Raji (cell line): ENCODE measurements around the gene EFNB1.

ENCODE experiments used
- POLR2A ChIP-seq: IDR thresholded peaks from 2 replicates; pipeline ENCODE4 v1.6.1; 2011; ENCODE audit warnings: low read depth, low read length, control low read depth; ENCODE audit not compliant: insufficient read depth

EFNB1 gene

GRCh38 chrX:68835104-68835442 lies 6.3 kb downstream of the EFNB1 start:
- no peak for TF ChIP-seq POLR2A

- no peak for TF ChIP-seq POLR2A
These were observed 6.6 kb downstream of the EFNB1 start for GRCh38 chrX:68835468-68835867.

- no peak for TF ChIP-seq POLR2A
These were observed 8.3 kb downstream of the EFNB1 start for GRCh38 chrX:68837119-68837518.

- no peak for TF ChIP-seq POLR2A
These were observed 9.7 kb downstream of the EFNB1 start for GRCh38 chrX:68838571-68838910.

GRCh38 chrX:68839771-68840170 lies 10.9 kb downstream of the EFNB1 start:
- TF ChIP-seq POLR2A: no peak

- TF ChIP-seq POLR2A: no peak
These were observed 11.4 kb downstream of the EFNB1 start for GRCh38 chrX:68840256-68840655.

- TF ChIP-seq POLR2A: no peak
These were observed 12.6 kb downstream of the EFNB1 start for GRCh38 chrX:68841251-68842049.

GRCh38 chrX:68842351-68842750 lies 13.5 kb downstream of the EFNB1 start:
- no peak for TF ChIP-seq POLR2A

GRCh38 chrX:68842781-68843581 lies 14.2 kb downstream of the EFNB1 start:
- no peak for TF ChIP-seq POLR2A

GRCh38 chrX:68843992-68844391 lies 15.2 kb downstream of the EFNB1 start:
- TF ChIP-seq POLR2A: no peak

- no peak for TF ChIP-seq POLR2A
These were observed 15.8 kb downstream of the EFNB1 start for GRCh38 chrX:68844581-68844980.

GRCh38 chrX:68846536-68846935 lies 17.7 kb downstream of the EFNB1 start:
- no peak for TF ChIP-seq POLR2A

- no peak for TF ChIP-seq POLR2A
These were observed 18.4 kb downstream of the EFNB1 start for GRCh38 chrX:68847172-68847571.

GRCh38 chrX:68848189-68848940 lies 19.5 kb downstream of the EFNB1 start:
- no peak for TF ChIP-seq POLR2A

GRCh38 chrX:68851082-68851481 lies 22.3 kb downstream of the EFNB1 start:
- TF ChIP-seq POLR2A: no peak

GRCh38 chrX:68852046-68852445 lies 23.2 kb downstream of the EFNB1 start:
- no peak for TF ChIP-seq POLR2A
